Epithelial cell of esophagus (primary cell): ENCODE measurements around the gene GRPEL1.
"Not testable (repeated sequence)": the region's sequence is repeated elsewhere in the genome, so short reads cannot be mapped to it uniquely, and the experiment has no call there.

ENCODE experiments used
- DNase-seq: peaks from one replicate; pipeline ENCODE4 v3.0.0; 2010; ENCODE audit warnings: low read depth
- H3K4me3 ChIP-seq: 2 replicates; pipeline ENCODE4 v1.5.1; 2011; ENCODE audit warnings: mild to moderate bottlenecking, low read length, control low read depth
- CTCF ChIP-seq: IDR thresholded peaks from 2 replicates; pipeline ENCODE4 v1.5.1; 2011; ENCODE audit warnings: low read depth, mild to moderate bottlenecking, low read length, control low read depth, inconsistent platforms; ENCODE audit not compliant: insufficient read depth; ENCODE audit errors: missing control alignments

Gene GRPEL1

GRCh38 chr4:7089213-7089986 is 21.5 kb upstream of the GRPEL1 start:
- no peak for DNase-seq
- H3K4me3 ChIP-seq, result no peak overlapping the region
- TF ChIP-seq CTCF, result no peak

- no peak for TF ChIP-seq CTCF
- H3K4me3 ChIP-seq, result no peak overlapping the region
- peak; percentile 24 for DNase-seq
Observed at GRCh38 chr4:7087036-7087435, 19.2 kb upstream of the GRPEL1 start.

GRCh38 chr4:7086384-7086783 is 18.5 kb upstream of the GRPEL1 start:
- no peak for DNase-seq
- no peak for TF ChIP-seq CTCF
- H3K4me3 ChIP-seq, result no peak overlapping the region

- not testable (repeated sequence) for DNase-seq, H3K4me3 ChIP-seq
Observed at GRCh38 chr4:7084564-7084961, 16.7 kb upstream of the GRPEL1 start.

GRCh38 chr4:7083597-7084563 is 16.0 kb upstream of the GRPEL1 start:
- TF ChIP-seq CTCF, result no peak
- DNase-seq, result no peak
- no peak overlapping the region for H3K4me3 ChIP-seq

- H3K4me3 ChIP-seq, DNase-seq: not testable (repeated sequence)
Observed at GRCh38 chr4:7079909-7080308, 12.0 kb upstream of the GRPEL1 start.

GRCh38 chr4:7079483-7079882 is 11.6 kb upstream of the GRPEL1 start:
- not testable (repeated sequence) for H3K4me3 ChIP-seq, DNase-seq

GRCh38 chr4:7078025-7078424 is 10.2 kb upstream of the GRPEL1 start:
- no peak for TF ChIP-seq CTCF
- no peak for DNase-seq
- no peak overlapping the region for H3K4me3 ChIP-seq
